ENCODE measurements around the gene HP.

DNA sequence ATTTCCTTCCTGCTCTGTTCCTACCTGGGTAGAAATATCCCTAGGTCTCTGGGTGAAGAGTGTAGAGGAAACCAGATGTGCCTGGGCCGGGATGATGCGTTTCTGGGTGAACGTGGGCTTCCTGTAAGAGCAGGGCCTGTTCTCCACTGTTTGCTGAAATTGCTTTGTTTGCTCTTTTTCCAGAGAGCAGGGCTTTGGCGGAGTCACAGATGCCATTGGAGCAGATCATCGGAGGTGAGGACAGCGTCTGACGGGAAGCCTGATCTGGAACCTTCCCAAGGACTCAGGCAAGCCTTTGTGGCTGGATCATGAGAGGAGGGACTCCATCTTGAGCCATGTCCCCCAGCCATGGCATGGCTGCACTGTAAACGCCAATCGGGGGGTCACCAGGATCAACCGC lies 30.3 kb upstream of the HP start:
- TF ChIP-seq, protein P1, sequence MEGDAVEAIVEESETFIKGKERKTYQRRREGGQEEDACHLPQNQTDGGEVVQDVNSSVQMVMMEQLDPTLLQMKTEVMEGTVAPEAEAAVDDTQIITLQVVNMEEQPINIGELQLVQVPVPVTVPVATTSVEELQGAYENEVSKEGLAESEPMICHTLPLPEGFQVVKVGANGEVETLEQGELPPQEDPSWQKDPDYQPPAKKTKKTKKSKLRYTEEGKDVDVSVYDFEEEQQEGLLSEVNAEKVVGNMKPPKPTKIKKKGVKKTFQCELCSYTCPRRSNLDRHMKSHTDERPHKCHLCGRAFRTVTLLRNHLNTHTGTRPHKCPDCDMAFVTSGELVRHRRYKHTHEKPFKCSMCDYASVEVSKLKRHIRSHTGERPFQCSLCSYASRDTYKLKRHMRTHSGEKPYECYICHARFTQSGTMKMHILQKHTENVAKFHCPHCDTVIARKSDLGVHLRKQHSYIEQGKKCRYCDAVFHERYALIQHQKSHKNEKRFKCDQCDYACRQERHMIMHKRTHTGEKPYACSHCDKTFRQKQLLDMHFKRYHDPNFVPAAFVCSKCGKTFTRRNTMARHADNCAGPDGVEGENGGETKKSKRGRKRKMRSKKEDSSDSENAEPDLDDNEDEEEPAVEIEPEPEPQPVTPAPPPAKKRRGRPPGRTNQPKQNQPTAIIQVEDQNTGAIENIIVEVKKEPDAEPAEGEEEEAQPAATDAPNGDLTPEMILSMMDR (IDR thresholded peaks at IDR 0.05): no peak
- no peak for TF ChIP-seq EZH2 (IDR thresholded peaks at IDR 0.05; ENCODE audit: borderline replicate concordance, insufficient read depth, low read depth, low read length, poor library complexity, severe bottlenecking)
